Spleen (tissue), 11 donors: ENCODE measurements around the gene KCNJ12. TPM values are rescaled to one million over a fixed set of nuclear protein-coding genes. Genes with fewer than 3 reads are reported as not detected.
A peak's percentile ranks its signal among the peaks of the same experiment; 100 is the strongest.

Experiments
- DNase-seq: peaks from one replicate; pipeline ENCODE4 v3.0.0-alpha.2; 2020
- H3K27ac ChIP-seq, 8 donors: fragments of 200-600 bp; sonication (generic) in 7 of 8; 1 replicate in 4 of 8; 2 replicates in 4 of 8; pipeline versions ENCODE4 v1.5.0 to v1.8.0; 2016 to 2021; ENCODE audit warnings: inconsistent platforms in 4 of 8, mild to moderate bottlenecking in 4 of 8, moderate library complexity in 1 of 8
- H3K27me3 ChIP-seq, 7 donors: fragments of 200-600 bp; sonication (generic) in 6 of 7; replicated peaks in 1 of 7; 1 replicate in 4 of 7; 2 replicates in 3 of 7; pipeline versions ENCODE4 v1.5.0 to v1.8.0; 2016 to 2021; ENCODE audit warnings: inconsistent platforms in 3 of 7, mild to moderate bottlenecking in 1 of 7
- H3K36me3 ChIP-seq, 6 donors: fragments of 200-600 bp; sonication (generic) in 5 of 6; 1 replicate in 4 of 6; 2 replicates in 2 of 6; pipeline versions ENCODE4 v1.5.0 to v1.8.0; 2016 to 2021; ENCODE audit warnings: inconsistent platforms in 2 of 6
- H3K4me1 ChIP-seq, 6 donors: fragments of 200-600 bp; sonication (generic) in 5 of 6; 1 replicate in 3 of 6; 2 replicates in 3 of 6; pipeline versions ENCODE4 v1.5.0 to v1.8.0; 2016 to 2021; ENCODE audit warnings: inconsistent platforms in 3 of 6
- H3K4me3 ChIP-seq, 8 donors: fragments of 200-600 bp; sonication (generic) in 7 of 8; 1 replicate in 4 of 8; 2 replicates in 4 of 8; pipeline versions ENCODE4 v1.5.0 to v1.8.0; 2016 to 2021; ENCODE audit warnings: inconsistent platforms in 4 of 8, mild to moderate bottlenecking in 4 of 8, moderate library complexity in 2 of 8
- H3K9me3 ChIP-seq, 8 donors: fragments of 200-600 bp; sonication (generic) in 7 of 8; 1 replicate in 4 of 8; 2 replicates in 4 of 8; pipeline versions ENCODE4 v1.5.0 to v1.8.0; 2016 to 2021; ENCODE audit warnings: inconsistent platforms in 4 of 8
- CTCF ChIP-seq, 11 experiments: fragments of 200-600 bp in 7 of 11; fragments of 450-650 bp in 4 of 11; sonication (generic) in 4 of 11; IDR thresholded peaks in 8 of 11; conservative IDR thresholded peaks in 3 of 11; 1 replicate in 7 of 11; 2 replicates in 4 of 11; pipeline versions ENCODE4 v1.4.0 to v1.8.0; 2016 to 2021; ENCODE audit warnings: antibody characterized with exemption in 11 of 11, inconsistent platforms in 4 of 11, mild to moderate bottlenecking in 1 of 11
- POLR2A ChIP-seq, 3 donors: fragments of 450-650 bp; IDR thresholded peaks; one replicate each; pipeline ENCODE4 v1.5.1; 2017; ENCODE audit warnings: antibody characterized with exemption in 3 of 3, mild to moderate bottlenecking in 1 of 3
- POLR2AphosphoS5 ChIP-seq, 3 donors: sonication (generic); formaldehyde crosslinking; IDR thresholded peaks; one replicate each; pipeline ENCODE4 v1.5.1; 2017; ENCODE audit warnings: antibody characterized with exemption in 3 of 3
- WGBS, 5 donors: extraction: QIAGEN DNeasy Blood & Tissue Kit in 3 of 5; methylation state at CpG; one replicate each; pipeline versions ENCODE4 v1.1.5 to v1.1.7; 2013 to 2018; 5-methylcytosine and 5-hydroxymethylcytosine counted together
- intact Hi-C: fragments of 100-400 bp; cut with DNase I; formaldehyde crosslinking; loops from one replicate; pipeline ENCODE4 v1.15.0; 2023; ENCODE audit warnings: low total_unique reads
- polyA plus RNA-seq, 3 donors: library from polyadenylated mRNA; stranded (reverse); fragments of 200-250 nt; gene quantifications; one replicate each; pipeline ENCODE4 v1.2.1, GENCODE V29; 2013
- total RNA-seq, 7 donors: library from RNA; depleted of rRNA in 3 of 7; stranded (reverse); fragments of >200 nt in 3 of 7; fragmentation: NEBNext Ultra II Directional in 4 of 7; extraction: Animal tissue kit (Norgen Biotek cat#: 25700) in 4 of 7; gene quantifications; one replicate each; pipeline versions ENCODE4 v1.1.0 to v1.2.1, GENCODE V29; 2016 to 2021
- donor health status: healthy with polysubstance abuse.
- donor health status: DM: no; HTN: no; CAD: no; lungs with moderate emphysema.
- donor health status: DM: no; HTN: no; CAD: no.
- donor health status: Bipolar disorder and iron deficiency.
- donor health status: healthy.
- donor health status: DM: no; HTN: no; CAD: no.
- donor health status: DM: yes; HTN: yes; CAD: no.

The KCNJ12 gene
- total and polyA plus RNA-seq, 10 donors: 0.11 to 4.8 (median 2.2) TPM

GRCh38 chr17:21376759-21377690, 868 bp downstream of the KCNJ12 start:
- peaks cover 0 to 73% (median 43%) of the 10 kb centered on the region in 7 donors for H3K27me3 ChIP-seq
- no peak for DNase-seq
- H3K27ac ChIP-seq: peak overlapping the region in 6 of 8 donors; percentile 48 to 78 (median 64)

GRCh38 chr17:21377705-21378396, 1.7 kb downstream of the KCNJ12 start:
- Histone ChIP-seq H3K27me3 (peaks cover 0 to 69% (median 43%) of the 10 kb centered on the region in 7 donors), H3K4me1 (peaks cover 12 to 52% (median 35%) of the 10 kb centered on the region in 6 donors), H3K36me3 (no peaks in the 10 kb centered on the region), H3K4me3 (peak overlapping the region in 7 of 8 donors; percentile 13 to 65 (median 36)), H3K9me3 (no peaks in the 10 kb centered on the region), H3K27ac (peak overlapping the region in 6 of 8 donors; percentile 48 to 78 (median 64))
- WGBS, 5 donors: 6 to 17% (median 10%) methylated on average over 41 to 43 of the region's 43 CpGs
- TF ChIP-seq POLR2AphosphoS5 (IDR thresholded peaks at IDR 0.05): no peak
- TF ChIP-seq POLR2A (IDR thresholded peaks at IDR 0.05): no peak
- TF ChIP-seq CTCF (IDR thresholded peaks at IDR 0.05 in 8 of 11, conservative IDR thresholded peaks at IDR 0.05 in 3 of 11): no peak
- DNase-seq: no peak
- intact Hi-C loops: no loop called here

More at GRCh38 chr17:21376759-21377690, 868 bp downstream of the KCNJ12 start:
- WGBS, 5 donors: 1 to 4% (median 2%) methylated on average over 34 to 80 of the region's 80 CpGs
- Histone ChIP-seq H3K36me3 (no peaks in the 10 kb centered on the region), H3K9me3 (no peaks in the 10 kb centered on the region), H3K4me1 (peaks cover 12 to 52% (median 35%) of the 10 kb centered on the region in 6 donors), H3K4me3 (peak overlapping the region in 7 of 8 donors; percentile 32 to 65 (median 36))
- TF ChIP-seq POLR2AphosphoS5 (IDR thresholded peaks at IDR 0.05) (peak in 1 of 3 donors; percentile 39), CTCF (IDR thresholded peaks at IDR 0.05 in 8 of 11, conservative IDR thresholded peaks at IDR 0.05 in 3 of 11) (no peak)
- intact Hi-C loops: no loop called here

- H3K4me1 ChIP-seq: peaks cover 12 to 52% (median 35%) of the 10 kb centered on the region in 6 donors
- H3K4me3 ChIP-seq: peak overlapping the region in 1 of 8 donors; percentile 65
- no peak for TF ChIP-seq CTCF (IDR thresholded peaks at IDR 0.05 in 8 of 11, conservative IDR thresholded peaks at IDR 0.05 in 3 of 11)
- TF ChIP-seq POLR2A (IDR thresholded peaks at IDR 0.05): no peak
- TF ChIP-seq POLR2AphosphoS5 (IDR thresholded peaks at IDR 0.05): no peak
- H3K27me3 ChIP-seq: peaks cover 0 to 62% (median 43%) of the 10 kb centered on the region in 7 donors
- intact Hi-C loops: no loop called here
- no peaks in the 10 kb centered on the region for H3K9me3 ChIP-seq
- 53 to 75% (median 56%) methylated on average over 5 of the region's 5 CpGs for WGBS, 5 donors
- H3K27ac ChIP-seq: peak overlapping the region in 2 of 8 donors; percentile 65 to 78
- no peak for DNase-seq
- no peaks in the 10 kb centered on the region for H3K36me3 ChIP-seq
These were observed 2.4 kb downstream of the KCNJ12 start for GRCh38 chr17:21378553-21378952.
